Common myeloid progenitor, CD34-positive (primary cell): ENCODE data around the gene TMEM109.
A peak's percentile ranks its signal among the peaks of the same experiment; 100 is the strongest.

ENCODE experiments used
- CTCF ChIA-PET: fragments of 350-600 bp; sonication (Branson Sonifier 250); formaldehyde crosslinking; loops from one replicate; lab custom pipeline; 2021; ENCODE audit warnings: antibody characterized with exemption; lab: Charles Lee
- POLR2A ChIA-PET: fragments of 350-600 bp; sonication (Branson Sonifier 250); formaldehyde crosslinking; loops from one replicate; lab custom pipeline; 2021; ENCODE audit warnings: antibody characterized with exemption; lab: Charles Lee
- DNase-seq, 3 donors: peaks; one replicate each; pipeline versions ENCODE4 v3.0.0 to v3.0.0-alpha.2; 2013
- H3K27ac ChIP-seq, 2 experiments: 1 replicate in 1 of 2; 2 replicates in 1 of 2; pipeline ENCODE4 v1.7.0; 2013; ENCODE audit warnings: inconsistent platforms in 2 of 2, low read length in 2 of 2, mild to moderate bottlenecking in 2 of 2, low read depth in 1 of 2, moderate library complexity in 1 of 2; ENCODE audit not compliant: severe bottlenecking in 2 of 2, insufficient read depth in 1 of 2, poor library complexity in 1 of 2
- H3K27me3 ChIP-seq, 5 experiments: replicated peaks in 2 of 5; 1 replicate in 3 of 5; 2 replicates in 2 of 5; pipeline versions ENCODE4 v1.6.1 to v1.7.0; 2013; ENCODE audit warnings: low read length in 4 of 5, mild to moderate bottlenecking in 2 of 5, moderate library complexity in 2 of 5, inconsistent platforms in 1 of 5; ENCODE audit not compliant: insufficient read depth in 5 of 5, control insufficient read depth in 4 of 5
- H3K36me3 ChIP-seq, 4 experiments: 1 replicate in 2 of 4; 2 replicates in 2 of 4; pipeline versions ENCODE4 v1.6.1 to v1.7.0; 2013; ENCODE audit warnings: low read length in 3 of 4, control low read depth in 1 of 4, mild to moderate bottlenecking in 1 of 4; ENCODE audit not compliant: control insufficient read depth in 4 of 4, insufficient read depth in 4 of 4
- H3K4me1 ChIP-seq, 4 experiments: 1 replicate in 3 of 4; 2 replicates in 1 of 4; pipeline versions ENCODE4 v1.6.1 to v1.7.1; 2013; ENCODE audit warnings: low read length in 3 of 4, mild to moderate bottlenecking in 3 of 4, control low read depth in 1 of 4, inconsistent platforms in 1 of 4, moderate library complexity in 1 of 4; ENCODE audit not compliant: control insufficient read depth in 4 of 4, insufficient read depth in 4 of 4; ENCODE audit errors: control extremely low read depth in 1 of 4
- H3K4me3 ChIP-seq, 7 experiments: 1 replicate in 4 of 7; 2 replicates in 3 of 7; pipeline versions ENCODE4 v1.5.1 to v1.7.0; 2013; ENCODE audit warnings: mild to moderate bottlenecking in 7 of 7, low read length in 6 of 7, moderate library complexity in 6 of 7, inconsistent platforms in 2 of 7, low read depth in 2 of 7, control low read depth in 1 of 7; ENCODE audit not compliant: insufficient read depth in 4 of 7, control insufficient read depth in 1 of 7; ENCODE audit errors: extremely low read depth in 1 of 7
- H3K9me3 ChIP-seq, 5 experiments: 1 replicate in 4 of 5; 2 replicates in 1 of 5; pipeline versions ENCODE4 v1.6.1 to v1.7.1; 2013; ENCODE audit warnings: low read length in 4 of 5, mild to moderate bottlenecking in 2 of 5, inconsistent platforms in 1 of 5, low read depth in 1 of 5, moderate library complexity in 1 of 5; ENCODE audit not compliant: control insufficient read depth in 4 of 5, insufficient read depth in 2 of 5; ENCODE audit errors: control extremely low read depth in 1 of 5
- WGBS: methylation state at CpG from one replicate; pipeline ENCODE4 v1.1.5; 2013; ENCODE audit not compliant: insufficient coverage; 5-methylcytosine and 5-hydroxymethylcytosine counted together

TMEM109 gene

DNA sequence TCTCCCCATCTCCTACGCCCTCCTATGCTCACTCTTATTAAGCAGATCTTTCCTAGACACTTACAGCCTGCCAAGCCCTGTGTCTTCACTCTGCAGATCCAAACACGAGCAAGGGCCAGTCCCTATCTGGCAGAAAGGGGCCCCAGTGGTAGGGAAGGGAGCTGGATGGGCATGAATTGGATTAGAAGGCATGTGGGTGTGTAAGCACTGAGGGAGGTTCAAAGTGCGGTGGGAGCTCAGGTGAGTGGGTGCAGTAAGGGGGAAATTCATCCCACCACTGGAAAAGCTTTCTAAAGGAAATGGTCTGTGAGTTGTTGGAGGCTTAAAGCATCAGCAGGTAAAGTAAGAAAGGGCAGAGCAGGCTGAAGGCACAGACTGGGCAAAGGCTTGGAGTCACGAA is 15.8 kb downstream of the TMEM109 start:
- no peaks in the 10 kb centered on the region for H3K9me3 ChIP-seq
- peaks cover 0 to 31% (median 23%) of the 10 kb centered on the region in 5 experiments for H3K27me3 ChIP-seq
- no peak for DNase-seq
- no peaks in the 10 kb centered on the region for H3K36me3 ChIP-seq
- H3K27ac ChIP-seq = no peak overlapping the region
- H3K4me3 ChIP-seq = no peak overlapping the region
- 100% methylated on average over 3 of the region's 4 CpGs for WGBS
- ChIA-PET CTCF (interaction anchor here (0.9 to 1.3 kb wide), 3 partner anchors 10 to 12 kb away, joined by 3 to 4 read pairs (median 3); no protein-coding TSS in a partner anchor), POLR2A (no interaction called here)
- peaks cover 0 to 6% (median 5%) of the 10 kb centered on the region in 4 experiments for H3K4me1 ChIP-seq

DNA sequence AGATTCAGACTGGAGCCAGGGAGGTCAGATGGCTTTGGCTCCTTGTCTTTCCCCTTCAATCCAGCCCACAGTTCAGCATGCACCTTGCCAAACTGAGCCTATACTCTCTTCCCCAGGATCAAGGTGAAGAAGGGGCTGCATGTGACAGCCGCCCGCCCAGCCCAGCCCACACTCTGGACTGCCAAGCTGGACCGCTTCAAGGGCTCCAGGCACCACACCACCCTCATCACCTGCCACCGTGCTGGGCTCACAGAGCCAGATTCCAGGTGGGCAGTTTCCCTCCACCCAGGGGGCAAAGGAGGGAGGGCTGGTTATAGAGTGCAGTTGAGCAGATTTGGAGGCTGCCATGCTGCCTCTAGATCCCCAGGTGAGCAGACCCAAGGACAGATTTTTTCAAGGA is 16.4 kb downstream of the TMEM109 start:
- ChIA-PET POLR2A (no interaction called here), CTCF (interaction anchor here (0.9 to 1.3 kb wide), 2 partner anchors 10 to 11 kb away, joined by 3 to 4 read pairs; no protein-coding TSS in a partner anchor)
- no peak for DNase-seq
- WGBS = 83% methylated on average over 2 of the region's 4 CpGs
- Histone ChIP-seq H3K9me3 (no peaks in the 10 kb centered on the region), H3K4me1 (no peaks in the 10 kb centered on the region), H3K36me3 (no peaks in the 10 kb centered on the region), H3K27me3 (peaks cover 0 to 28% (median 16%) of the 10 kb centered on the region in 5 experiments), H3K4me3 (no peak overlapping the region), H3K27ac (no peak overlapping the region)

DNA sequence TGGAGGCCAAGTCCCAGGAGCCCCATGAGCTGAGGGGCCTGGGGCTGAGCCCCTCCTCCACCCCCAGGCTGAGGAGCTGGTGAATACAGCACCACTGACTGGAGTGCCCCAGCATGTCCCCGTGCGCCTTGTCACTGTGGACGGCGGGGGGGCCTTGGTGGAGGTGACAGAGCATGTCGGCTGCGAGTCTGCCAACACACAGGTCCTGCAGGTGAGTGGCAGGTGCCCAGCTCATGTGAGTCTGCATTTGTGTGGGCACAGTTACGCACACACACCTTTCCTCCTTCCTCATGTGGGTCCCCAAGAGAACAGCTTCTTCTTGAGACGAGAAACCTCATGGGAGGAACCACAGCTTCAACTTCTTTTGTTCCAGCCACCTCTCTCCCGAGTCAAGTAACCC is 18.0 kb downstream of the TMEM109 start:
- peaks cover 0 to 16% (median 8%) of the 10 kb centered on the region in 5 experiments for H3K27me3 ChIP-seq
- no peaks in the 10 kb centered on the region for H3K4me1 ChIP-seq
- CTCF ChIA-PET = interaction anchor here (0.9 to 1.0 kb wide), 2 partner anchors 13 to 14 kb away, joined by 3 read pairs; no protein-coding TSS in a partner anchor
- 92% methylated on average over 8 of the region's 9 CpGs for WGBS
- POLR2A ChIA-PET = no interaction called here
- peak in 1 of 3 donors; percentile 19 for DNase-seq
- no peak overlapping the region for H3K4me3 ChIP-seq
- no peaks in the 10 kb centered on the region for H3K36me3 ChIP-seq
- H3K9me3 ChIP-seq = no peaks in the 10 kb centered on the region
- H3K27ac ChIP-seq = no peak overlapping the region

GRCh38 chr11:60932605-60933356 is 18.8 kb downstream of the TMEM109 start:
- Histone ChIP-seq H3K4me3 (no peak overlapping the region), H3K27me3 (peaks cover 0 to 11% (median 5%) of the 10 kb centered on the region in 5 experiments), H3K4me1 (no peaks in the 10 kb centered on the region), H3K36me3 (no peaks in the 10 kb centered on the region), H3K9me3 (no peaks in the 10 kb centered on the region), H3K27ac (no peak overlapping the region)
- WGBS = 100% methylated on average over 2 of the region's 5 CpGs
- peak in 1 of 3 donors; percentile 21 for DNase-seq
- CTCF ChIA-PET = interaction anchor here (1.0 kb wide), 1 partner anchor 13 kb away, joined by 3 read pairs; no protein-coding TSS in a partner anchor
- POLR2A ChIA-PET = interaction anchor here (0.5 kb wide), 1 partner anchor 19 kb away, joined by 4 read pairs; the partner anchor contains the start of gene TMEM109

GRCh38 chr11:60933416-60934123 is 19.6 kb downstream of the TMEM109 start:
- H3K4me1 ChIP-seq = no peaks in the 10 kb centered on the region
- peaks cover 0 to 11% (median 5%) of the 10 kb centered on the region in 5 experiments for H3K27me3 ChIP-seq
- H3K9me3 ChIP-seq = no peaks in the 10 kb centered on the region
- no peak overlapping the region for H3K4me3 ChIP-seq
- H3K27ac ChIP-seq = no peak overlapping the region
- H3K36me3 ChIP-seq = no peaks in the 10 kb centered on the region
- ChIA-PET POLR2A (interaction anchor here (0.5 kb wide), 1 partner anchor 20 kb away, joined by 4 read pairs; the partner anchor contains the start of gene TMEM109), CTCF (no interaction called here)
- WGBS = 96% methylated on average over 37 of the region's 37 CpGs
- no peak for DNase-seq

GRCh38 chr11:60934124-60934789 is 20.3 kb downstream of the TMEM109 start:
- 98% methylated on average over 55 of the region's 57 CpGs for WGBS
- no peak overlapping the region for H3K4me3 ChIP-seq
- H3K4me1 ChIP-seq = no peaks in the 10 kb centered on the region
- ChIA-PET CTCF (interaction anchor here (0.9 kb wide), 1 partner anchor 47 kb away, joined by 4 read pairs; no protein-coding TSS in a partner anchor), POLR2A (no interaction called here)
- H3K9me3 ChIP-seq = no peaks in the 10 kb centered on the region
- no peak overlapping the region for H3K27ac ChIP-seq
- no peak for DNase-seq
- no peaks in the 10 kb centered on the region for H3K36me3 ChIP-seq
- peaks cover 0 to 11% (median 7%) of the 10 kb centered on the region in 5 experiments for H3K27me3 ChIP-seq
